Fibroblast of lung (primary cell): Measurements from ENCODE around the gene OR56A5. TPM values are rescaled to one million over a fixed set of nuclear protein-coding genes. Genes with fewer than 3 reads are reported as not detected.

Source experiments
- DNase-seq, 2 donors: peaks; one replicate each; pipeline versions ENCODE4 v3.0.0 to v3.0.0-alpha.2; 2010; ENCODE audit warnings: low read depth in 2 of 2
- H2AFZ ChIP-seq: 2 replicates; pipeline ENCODE4 v1.5.1; 2012; ENCODE audit warnings: low read length, control low read depth, inconsistent platforms
- H3K27ac ChIP-seq: 2 replicates; pipeline ENCODE4 v1.5.1; 2011; ENCODE audit warnings: low read length, control low read depth; ENCODE audit not compliant: insufficient read depth
- H3K27me3 ChIP-seq: 2 replicates; pipeline ENCODE4 v1.5.1; 2011; ENCODE audit warnings: mild to moderate bottlenecking, low read length; ENCODE audit not compliant: control insufficient read depth, insufficient read depth
- H3K36me3 ChIP-seq: 2 replicates; pipeline ENCODE4 v1.5.1; 2011; ENCODE audit warnings: low read length; ENCODE audit not compliant: control insufficient read depth, insufficient read depth
- H3K4me1 ChIP-seq: 2 replicates; pipeline ENCODE4 v1.5.1; 2011; ENCODE audit warnings: low read length; ENCODE audit not compliant: control insufficient read depth, insufficient read depth; ENCODE audit errors: extremely low read depth
- H3K4me2 ChIP-seq: 2 replicates; pipeline ENCODE4 v1.5.1; 2011; ENCODE audit warnings: low read length, control low read depth; ENCODE audit not compliant: insufficient read depth; ENCODE audit errors: extremely low read depth
- H3K4me3 ChIP-seq, 4 experiments: fragments of 200-600 bp in 1 of 4; sonication (generic) in 1 of 4; replicated peaks in 1 of 4; 2 replicates each; pipeline ENCODE4 v1.5.1; 2011 to 2016; ENCODE audit warnings: low read length in 4 of 4, low read depth in 3 of 4, mild to moderate bottlenecking in 3 of 4, control low read depth in 2 of 4, inconsistent platforms in 1 of 4, mixed read lengths in 1 of 4; ENCODE audit not compliant: insufficient read depth in 1 of 4; ENCODE audit errors: control extremely low read depth in 1 of 4
- H3K79me2 ChIP-seq: 2 replicates; pipeline ENCODE4 v1.5.1; 2012; ENCODE audit warnings: mild to moderate bottlenecking, low read length, inconsistent platforms; ENCODE audit not compliant: control insufficient read depth, insufficient read depth
- H3K9ac ChIP-seq: 2 replicates; pipeline ENCODE4 v1.5.1; 2011; ENCODE audit warnings: mild to moderate bottlenecking, low read length, control low read depth; ENCODE audit not compliant: insufficient read depth
- H3K9me3 ChIP-seq: 2 replicates; pipeline ENCODE4 v1.5.1; 2012; ENCODE audit warnings: low read depth, low read length; ENCODE audit not compliant: control insufficient read depth, insufficient read depth
- H4K20me1 ChIP-seq: 2 replicates; pipeline ENCODE4 v1.5.1; 2011; ENCODE audit warnings: low read length; ENCODE audit not compliant: control insufficient read depth, insufficient read depth; ENCODE audit errors: extremely low read depth
- EZH2 ChIP-seq: IDR thresholded peaks from 2 replicates; pipeline ENCODE4 v1.5.1; 2012; ENCODE audit warnings: low read length, control low read depth, mild to moderate bottlenecking; ENCODE audit errors: missing control alignments
- polyA plus RNA-seq, 2 donors: library from polyadenylated mRNA; depleted of rRNA in 1 of 2; stranded (reverse) in 1 of 2; unstranded in 1 of 2; fragments of >200 nt; gene quantifications; 2 replicates each; pipeline ENCODE4 v1.2.1, GENCODE V29; 2011 to 2012; ENCODE audit warnings: missing spikeins in 1 of 2
- total RNA-seq: library from RNA; depleted of rRNA; stranded (reverse); fragments of >200 nt; gene quantifications from 2 replicates; pipeline ENCODE4 v1.2.1, GENCODE V29; 2014
- TF ChIP-seq, protein P1 (sequence below), 2 donors: IDR thresholded peaks in 1 of 2; conservative IDR thresholded peaks in 1 of 2; 1 replicate in 1 of 2; 2 replicates in 1 of 2; pipeline ENCODE4 v1.5.1; 2011 to 2012; ENCODE audit warnings: low read length in 2 of 2, control low read depth in 1 of 2, inconsistent platforms in 1 of 2, low read depth in 1 of 2, mild to moderate bottlenecking in 1 of 2

The OR56A5 gene
- total and polyA plus RNA-seq, 2 donors (not counting 1 experiment from before 2014, with no cell fraction given), result not detected

DNA sequence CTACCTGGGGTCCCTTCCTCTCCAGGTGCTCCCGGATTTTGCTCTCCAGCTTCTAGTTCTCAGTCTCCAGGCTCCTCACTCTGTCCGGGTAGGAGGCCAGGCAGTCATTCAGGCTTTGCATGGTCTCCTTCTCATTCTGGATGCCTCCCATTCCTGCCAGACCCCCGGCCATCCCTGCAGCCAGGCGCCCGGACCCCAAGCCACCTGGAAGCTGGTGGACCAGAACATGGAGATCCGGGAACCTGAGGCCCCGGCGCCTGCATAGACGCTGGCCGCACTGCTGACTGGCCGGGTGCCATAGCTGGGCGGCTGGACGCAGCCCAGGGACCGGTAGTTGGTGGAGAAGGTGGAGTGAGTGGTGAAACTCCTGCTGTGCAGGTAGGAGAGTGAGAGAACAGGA lies 26.5 kb upstream of the OR56A5 start:
- Histone ChIP-seq H3K79me2 (no peaks in the 10 kb centered on the region), H2AFZ (no peak overlapping the region)
- no peak for TF ChIP-seq EZH2
- TF ChIP-seq, protein P1, sequence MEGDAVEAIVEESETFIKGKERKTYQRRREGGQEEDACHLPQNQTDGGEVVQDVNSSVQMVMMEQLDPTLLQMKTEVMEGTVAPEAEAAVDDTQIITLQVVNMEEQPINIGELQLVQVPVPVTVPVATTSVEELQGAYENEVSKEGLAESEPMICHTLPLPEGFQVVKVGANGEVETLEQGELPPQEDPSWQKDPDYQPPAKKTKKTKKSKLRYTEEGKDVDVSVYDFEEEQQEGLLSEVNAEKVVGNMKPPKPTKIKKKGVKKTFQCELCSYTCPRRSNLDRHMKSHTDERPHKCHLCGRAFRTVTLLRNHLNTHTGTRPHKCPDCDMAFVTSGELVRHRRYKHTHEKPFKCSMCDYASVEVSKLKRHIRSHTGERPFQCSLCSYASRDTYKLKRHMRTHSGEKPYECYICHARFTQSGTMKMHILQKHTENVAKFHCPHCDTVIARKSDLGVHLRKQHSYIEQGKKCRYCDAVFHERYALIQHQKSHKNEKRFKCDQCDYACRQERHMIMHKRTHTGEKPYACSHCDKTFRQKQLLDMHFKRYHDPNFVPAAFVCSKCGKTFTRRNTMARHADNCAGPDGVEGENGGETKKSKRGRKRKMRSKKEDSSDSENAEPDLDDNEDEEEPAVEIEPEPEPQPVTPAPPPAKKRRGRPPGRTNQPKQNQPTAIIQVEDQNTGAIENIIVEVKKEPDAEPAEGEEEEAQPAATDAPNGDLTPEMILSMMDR (conservative IDR thresholded peaks at IDR 0.05 in 1 of 2, IDR thresholded peaks at IDR 0.05 in 1 of 2; ENCODE audit: low read depth in 1 of 2, low read length in 2 of 2), result no peak

DNA sequence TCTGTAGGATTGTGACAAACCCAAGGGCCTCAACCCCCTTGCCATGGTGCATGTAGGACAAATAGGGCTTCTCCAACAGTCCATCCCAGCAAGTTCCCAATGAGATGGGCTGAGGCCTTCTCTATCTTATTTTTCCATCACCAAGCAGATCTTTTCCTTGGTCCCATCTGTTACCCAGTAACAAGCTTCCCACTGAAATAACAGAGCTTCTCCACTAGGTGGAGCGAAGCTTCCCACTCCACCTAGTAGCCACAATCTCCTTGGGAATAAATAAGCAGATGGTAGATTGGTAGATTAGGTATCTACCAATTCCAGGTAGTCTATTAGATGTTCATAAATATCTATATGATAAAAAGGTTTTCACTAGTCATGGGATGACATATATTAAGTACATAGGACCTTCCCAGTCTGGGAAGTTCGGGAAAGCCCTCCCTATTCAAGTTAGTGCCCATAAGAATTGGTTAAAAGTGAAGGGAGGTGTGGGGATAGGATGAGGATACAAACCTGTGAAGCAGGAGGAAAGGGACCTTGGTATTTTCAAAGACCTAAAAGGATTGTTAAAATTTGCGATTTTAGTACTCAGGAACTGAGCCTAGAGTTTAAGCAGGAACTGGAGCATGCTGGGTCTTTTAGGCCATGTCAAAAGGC lies 24.4 kb upstream of the OR56A5 start:
- no peak overlapping the region for H2AFZ ChIP-seq
- no peak overlapping the region for H3K4me3 ChIP-seq
- H3K4me1 ChIP-seq, result no peaks in the 10 kb centered on the region
- no peak overlapping the region for H3K9ac ChIP-seq
- TF ChIP-seq, protein P1 (conservative IDR thresholded peaks at IDR 0.05 in 1 of 2, IDR thresholded peaks at IDR 0.05 in 1 of 2; ENCODE audit: low read depth in 1 of 2, low read length in 2 of 2), result peak; percentile 38 to 47
- TF ChIP-seq EZH2, result no peak
- no peaks in the 10 kb centered on the region for H4K20me1 ChIP-seq
- no peaks in the 10 kb centered on the region for H3K79me2 ChIP-seq
- no peaks in the 10 kb centered on the region for H3K27me3 ChIP-seq
- DNase-seq, result peak; percentile 0 to 4
- H3K4me2 ChIP-seq, result no peak overlapping the region
- H3K36me3 ChIP-seq, result no peaks in the 10 kb centered on the region
- H3K9me3 ChIP-seq, result no peaks in the 10 kb centered on the region
- H3K27ac ChIP-seq, result no peak overlapping the region

More for the DNA sequence above, 26.5 kb upstream of the OR56A5 start:
- Histone ChIP-seq H3K4me2 (no peak overlapping the region), H3K4me3 (no peak overlapping the region), H3K9me3 (no peaks in the 10 kb centered on the region), H3K4me1 (no peaks in the 10 kb centered on the region), H3K27me3 (no peaks in the 10 kb centered on the region), H4K20me1 (no peaks in the 10 kb centered on the region), H3K9ac (no peak overlapping the region), H3K27ac (no peak overlapping the region), H3K36me3 (no peaks in the 10 kb centered on the region)
- no peak for DNase-seq

DNA sequence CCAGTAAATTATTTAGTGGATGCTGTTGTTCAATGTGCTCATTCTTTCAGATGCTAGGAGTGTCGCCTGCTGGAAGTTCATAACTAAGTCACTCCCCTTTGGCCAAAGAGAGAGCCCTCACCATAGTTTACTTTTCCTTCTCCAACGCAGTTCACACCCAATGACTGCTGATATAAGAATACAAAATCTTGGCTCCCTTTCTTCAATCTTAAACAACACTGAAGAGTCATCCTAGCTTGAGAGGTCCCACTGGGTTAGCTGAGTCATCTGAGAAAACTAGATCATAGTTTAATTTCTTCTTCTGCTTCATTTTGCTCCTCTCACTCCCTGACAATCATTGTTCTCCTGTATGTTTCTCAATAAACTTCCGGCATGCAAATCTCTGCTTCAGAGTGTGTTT lies 23.9 kb upstream of the OR56A5 start:
- Histone ChIP-seq H2AFZ (no peak overlapping the region), H3K27ac (no peak overlapping the region), H3K27me3 (no peaks in the 10 kb centered on the region), H3K79me2 (no peaks in the 10 kb centered on the region), H4K20me1 (no peaks in the 10 kb centered on the region), H3K4me1 (no peaks in the 10 kb centered on the region), H3K4me3 (no peak overlapping the region), H3K4me2 (no peak overlapping the region), H3K36me3 (no peaks in the 10 kb centered on the region), H3K9me3 (no peaks in the 10 kb centered on the region), H3K9ac (no peak overlapping the region)
- TF ChIP-seq EZH2, result no peak
- TF ChIP-seq, protein P1 (conservative IDR thresholded peaks at IDR 0.05 in 1 of 2, IDR thresholded peaks at IDR 0.05 in 1 of 2; ENCODE audit: low read depth in 1 of 2, low read length in 2 of 2), result no peak
- DNase-seq, result no peak
